Breast epithelium (tissue), 3 donors: ENCODE data around the gene COL16A1.

ENCODE experiments used
- POLR2A ChIP-seq: fragments of 450-650 bp; IDR thresholded peaks from one replicate; pipeline ENCODE4 v1.6.1; 2016; ENCODE audit warnings: antibody characterized with exemption, mild to moderate bottlenecking, moderate library complexity
- POLR2AphosphoS5 ChIP-seq, 3 donors: sonication (generic); formaldehyde crosslinking; IDR thresholded peaks; one replicate each; pipeline ENCODE4 v1.6.1; 2017; ENCODE audit warnings: antibody characterized with exemption in 3 of 3
- TF ChIP-seq, protein P1 (sequence below), 3 donors: fragments of 450-650 bp; IDR thresholded peaks; one replicate each; pipeline ENCODE4 v1.5.1; 2016 to 2017; ENCODE audit warnings: antibody characterized with exemption in 3 of 3, mild to moderate bottlenecking in 3 of 3, moderate library complexity in 3 of 3

GRCh38 chr1:31640964-31641363, 62.9 kb downstream of the COL16A1 start:
- TF ChIP-seq, protein P1, sequence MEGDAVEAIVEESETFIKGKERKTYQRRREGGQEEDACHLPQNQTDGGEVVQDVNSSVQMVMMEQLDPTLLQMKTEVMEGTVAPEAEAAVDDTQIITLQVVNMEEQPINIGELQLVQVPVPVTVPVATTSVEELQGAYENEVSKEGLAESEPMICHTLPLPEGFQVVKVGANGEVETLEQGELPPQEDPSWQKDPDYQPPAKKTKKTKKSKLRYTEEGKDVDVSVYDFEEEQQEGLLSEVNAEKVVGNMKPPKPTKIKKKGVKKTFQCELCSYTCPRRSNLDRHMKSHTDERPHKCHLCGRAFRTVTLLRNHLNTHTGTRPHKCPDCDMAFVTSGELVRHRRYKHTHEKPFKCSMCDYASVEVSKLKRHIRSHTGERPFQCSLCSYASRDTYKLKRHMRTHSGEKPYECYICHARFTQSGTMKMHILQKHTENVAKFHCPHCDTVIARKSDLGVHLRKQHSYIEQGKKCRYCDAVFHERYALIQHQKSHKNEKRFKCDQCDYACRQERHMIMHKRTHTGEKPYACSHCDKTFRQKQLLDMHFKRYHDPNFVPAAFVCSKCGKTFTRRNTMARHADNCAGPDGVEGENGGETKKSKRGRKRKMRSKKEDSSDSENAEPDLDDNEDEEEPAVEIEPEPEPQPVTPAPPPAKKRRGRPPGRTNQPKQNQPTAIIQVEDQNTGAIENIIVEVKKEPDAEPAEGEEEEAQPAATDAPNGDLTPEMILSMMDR (IDR thresholded peaks at IDR 0.05) = no peak
- TF ChIP-seq POLR2A (no peak), POLR2AphosphoS5 (IDR thresholded peaks at IDR 0.05) (no peak)
